22Rv1 (cell line): ENCODE data around the gene HERPUD2.

Experiments used
- CTCF ChIP-seq: fragments of 450-650 bp; IDR thresholded peaks from 2 replicates; pipeline ENCODE4 v1.5.1; 2017; ENCODE audit warnings: mild to moderate bottlenecking
- ZFX ChIP-seq: fragments of 450-650 bp; IDR thresholded peaks from 2 replicates; pipeline ENCODE4 v1.6.1; 2017; ENCODE audit warnings: antibody characterized with exemption, borderline replicate concordance

- TF ChIP-seq CTCF (no peak), ZFX (no peak)
Measured at GRCh38 chr7:35685781-35686180, 9.2 kb downstream of the HERPUD2 start.
